CD8-positive, alpha-beta memory T cell (primary cell): Measurements from ENCODE around the gene TTC31. TPM values are rescaled to one million over a fixed set of nuclear protein-coding genes. Genes with fewer than 3 reads are reported as not detected.

Experiments used
- CTCF ChIA-PET: fragments of 350-600 bp; sonication (Branson Sonifier 250); formaldehyde crosslinking; loops from one replicate; lab custom pipeline; 2021; ENCODE audit warnings: antibody characterized with exemption; lab: Charles Lee
- POLR2A ChIA-PET: fragments of 350-600 bp; sonication (Branson Sonifier 250); formaldehyde crosslinking; loops from one replicate; lab custom pipeline; 2021; ENCODE audit warnings: antibody characterized with exemption; lab: Charles Lee
- DNase-seq, 5 donors: peaks; one replicate each; pipeline versions ENCODE4 v3.0.0 to v3.0.0-alpha.2; 2020 to 2022; ENCODE audit warnings: mixed read lengths in 1 of 5
- H3K27ac ChIP-seq: one replicate; pipeline ENCODE4 v1.7.0; 2013; ENCODE audit warnings: low read depth, mild to moderate bottlenecking, low read length, moderate library complexity
- H3K27me3 ChIP-seq: 2 replicates; pipeline ENCODE4 v1.7.0; 2013; ENCODE audit warnings: low read length, mild to moderate bottlenecking; ENCODE audit not compliant: insufficient read depth, poor library complexity, severe bottlenecking
- H3K36me3 ChIP-seq: 2 replicates; pipeline ENCODE4 v1.7.0; 2013; ENCODE audit warnings: mild to moderate bottlenecking, low read length, moderate library complexity; ENCODE audit not compliant: insufficient read depth
- H3K4me1 ChIP-seq: 2 replicates; pipeline ENCODE4 v1.7.0; 2013; ENCODE audit warnings: mild to moderate bottlenecking, low read length, moderate library complexity; ENCODE audit not compliant: insufficient read depth
- H3K4me3 ChIP-seq: 2 replicates; pipeline ENCODE4 v1.7.0; 2013; ENCODE audit warnings: mild to moderate bottlenecking, low read length
- H3K9me3 ChIP-seq: 2 replicates; pipeline ENCODE4 v1.7.0; 2013; ENCODE audit warnings: mild to moderate bottlenecking, low read length
- H3K27ac Mint-ChIP-seq, 8 donors: one replicate each; pipeline ENCODE4 v1.8.0; 2020 to 2021; ENCODE audit warnings: mixed read lengths in 8 of 8, mild to moderate bottlenecking in 6 of 8, inconsistent platforms in 3 of 8, moderate library complexity in 3 of 8
- H3K27me3 Mint-ChIP-seq, 2 donors: one replicate each; pipeline ENCODE4 v1.8.0; 2020 to 2021; ENCODE audit warnings: mixed read lengths in 2 of 2, mild to moderate bottlenecking in 1 of 2, moderate library complexity in 1 of 2
- H3K36me3 Mint-ChIP-seq, 3 donors: one replicate each; pipeline ENCODE4 v1.8.0; 2020 to 2021; ENCODE audit warnings: mixed read lengths in 3 of 3, inconsistent platforms in 1 of 3, mild to moderate bottlenecking in 1 of 3
- H3K4me1 Mint-ChIP-seq, 3 donors: one replicate each; pipeline ENCODE4 v1.8.0; 2020 to 2021; ENCODE audit warnings: mixed read lengths in 3 of 3, inconsistent platforms in 1 of 3, mild to moderate bottlenecking in 1 of 3
- H3K4me3 Mint-ChIP-seq, 7 donors: one replicate each; pipeline ENCODE4 v1.8.0; 2020 to 2021; ENCODE audit warnings: mixed read lengths in 7 of 7, mild to moderate bottlenecking in 6 of 7, moderate library complexity in 4 of 7, inconsistent platforms in 2 of 7
- H3K9me3 Mint-ChIP-seq, 5 donors: one replicate each; pipeline ENCODE4 v1.8.0; 2020 to 2022; ENCODE audit warnings: mixed read lengths in 5 of 5, mild to moderate bottlenecking in 3 of 5, moderate library complexity in 2 of 5, inconsistent platforms in 1 of 5
- polyA plus RNA-seq: library from polyadenylated mRNA; unstranded; fragments of 300-500 nt; fragmentation: Illumina TruSeq; gene quantifications from one replicate; pipeline ENCODE4 v1.2.3, GENCODE V29; 2021
- total RNA-seq, 2 experiments: library from RNA; stranded (reverse); gene quantifications; one replicate each; pipeline ENCODE4 v1.2.3, GENCODE V29; 2021

TTC31 gene
- total and polyA plus RNA-seq, 3 experiments from 2014 or later, result 20.5 to 28.0 (median 26.4) TPM

- POLR2A ChIA-PET, result interaction anchor here (0.7 kb wide), 1 partner anchor 35 kb away, joined by 7 read pairs; no protein-coding TSS in a partner anchor
- Mint-ChIP-seq H3K27ac (peak overlapping the region in 1 of 8 donors; percentile 31), H3K27me3 (peaks cover 37 to 47% of the 10 kb centered on the region in 2 donors), H3K9me3 (peaks cover 0 to 4% (median 0%) of the 10 kb centered on the region in 5 donors), H3K4me1 (peaks cover 30 to 50% (median 33%) of the 10 kb centered on the region in 3 donors), H3K36me3 (peaks cover 7 to 14% (median 7%) of the 10 kb centered on the region in 3 donors), H3K4me3 (peak overlapping the region in 2 of 7 donors; percentile 56 to 72)
- no peaks in the 10 kb centered on the region for H3K36me3 ChIP-seq
- no peaks in the 10 kb centered on the region for H3K9me3 ChIP-seq
- H3K27ac ChIP-seq, result no peak overlapping the region
- DNase-seq, result no peak
- H3K4me1 ChIP-seq, result peaks cover 42% of the 10 kb centered on the region
- H3K27me3 ChIP-seq, result peaks cover 34% of the 10 kb centered on the region
- no peak overlapping the region for H3K4me3 ChIP-seq
- CTCF ChIA-PET, result interaction anchor here (1.0 to 1.6 kb wide), 2 partner anchors 11 to 20 kb away, joined by 3 to 5 read pairs; no protein-coding TSS in a partner anchor
Measured at GRCh38 chr2:74511104-74511989, 28.5 kb downstream of the TTC31 start.

- Mint-ChIP-seq H3K4me3 (peak overlapping the region in 5 of 7 donors; percentile 41 to 80 (median 47)), H3K36me3 (peaks cover 0 to 2% (median 0%) of the 10 kb centered on the region in 3 donors), H3K27ac (peak overlapping the region in 1 of 8 donors; percentile 29), H3K4me1 (peaks cover 24 to 42% (median 25%) of the 10 kb centered on the region in 3 donors), H3K27me3 (peaks cover 46 to 59% of the 10 kb centered on the region in 2 donors), H3K9me3 (no peaks in the 10 kb centered on the region)
- no peaks in the 10 kb centered on the region for H3K9me3 ChIP-seq
- peaks cover 38% of the 10 kb centered on the region for H3K4me1 ChIP-seq
- POLR2A ChIA-PET, result interaction anchor here (0.6 to 1.5 kb wide), 2 partner anchors 9 to 16 kb away, joined by 3 to 7 read pairs; partner anchors contain the start of gene AUP1
- DNase-seq, result no peak
- H3K36me3 ChIP-seq, result no peaks in the 10 kb centered on the region
- H3K27ac ChIP-seq, result no peak overlapping the region
- H3K27me3 ChIP-seq, result peaks cover 49% of the 10 kb centered on the region
- CTCF ChIA-PET, result no interaction called here
- no peak overlapping the region for H3K4me3 ChIP-seq
Measured at GRCh38 chr2:74512744-74513604, 30.1 kb downstream of the TTC31 start.

- ChIA-PET CTCF (interaction anchor here (1.6 kb wide), 1 partner anchor 13 kb away, joined by 3 read pairs; no protein-coding TSS in a partner anchor), POLR2A (interaction anchor here (1.5 kb wide), 1 partner anchor 10 kb away, joined by 7 read pairs; no protein-coding TSS in a partner anchor)
- H3K36me3 Mint-ChIP-seq, result no peaks in the 10 kb centered on the region
- peak overlapping the region; percentile 41 to 82 (median 48) for H3K4me3 Mint-ChIP-seq
- peaks cover 17 to 34% (median 18%) of the 10 kb centered on the region in 3 donors for H3K4me1 Mint-ChIP-seq
- no peaks in the 10 kb centered on the region for H3K9me3 Mint-ChIP-seq
- H3K27ac Mint-ChIP-seq, result peak overlapping the region in 1 of 8 donors; percentile 29
- DNase-seq, result peak in 2 of 5 donors; percentile 7 to 25
- Histone ChIP-seq H3K4me1 (peaks cover 33% of the 10 kb centered on the region), H3K27ac (no peak overlapping the region), H3K27me3 (peaks cover 58% of the 10 kb centered on the region), H3K4me3 (no peak overlapping the region), H3K9me3 (no peaks in the 10 kb centered on the region), H3K36me3 (no peaks in the 10 kb centered on the region)
- H3K27me3 Mint-ChIP-seq, result peaks cover 51 to 67% of the 10 kb centered on the region in 2 donors
Measured at GRCh38 chr2:74513605-74514367, 30.9 kb downstream of the TTC31 start.

GRCh38 chr2:74514368-74515270, 31.7 kb downstream of the TTC31 start, which contains the start of gene TLX2:
TLX2 (plus strand) TSS chr2:74514450; CDS start chr2:74514807, 357 bp downstream.
- CTCF ChIA-PET, result interaction anchor here (1.6 kb wide), 1 partner anchor 14 kb away, joined by 3 read pairs; no protein-coding TSS in a partner anchor
- Mint-ChIP-seq H3K27me3 (peaks cover 60 to 74% of the 10 kb centered on the region in 2 donors), H3K9me3 (no peaks in the 10 kb centered on the region), H3K36me3 (no peaks in the 10 kb centered on the region), H3K4me3 (peak within 1 kb of the TSS; percentile 48 to 85 (median 68)), H3K4me1 (peaks cover 15 to 32% (median 18%) of the 10 kb centered on the region in 3 donors), H3K27ac (peak within 1 kb of the TSS in 1 of 8 donors; percentile 29)
- H3K27ac ChIP-seq, result no peak within 1 kb of the TSS
- H3K9me3 ChIP-seq, result no peaks in the 10 kb centered on the region
- peak in 1 of 5 donors; percentile 18 for DNase-seq
- peaks cover 33% of the 10 kb centered on the region for H3K4me1 ChIP-seq
- H3K36me3 ChIP-seq, result no peaks in the 10 kb centered on the region
- peaks cover 66% of the 10 kb centered on the region for H3K27me3 ChIP-seq
- no peak within 1 kb of the TSS for H3K4me3 ChIP-seq
- POLR2A ChIA-PET, result no interaction called here

DNA sequence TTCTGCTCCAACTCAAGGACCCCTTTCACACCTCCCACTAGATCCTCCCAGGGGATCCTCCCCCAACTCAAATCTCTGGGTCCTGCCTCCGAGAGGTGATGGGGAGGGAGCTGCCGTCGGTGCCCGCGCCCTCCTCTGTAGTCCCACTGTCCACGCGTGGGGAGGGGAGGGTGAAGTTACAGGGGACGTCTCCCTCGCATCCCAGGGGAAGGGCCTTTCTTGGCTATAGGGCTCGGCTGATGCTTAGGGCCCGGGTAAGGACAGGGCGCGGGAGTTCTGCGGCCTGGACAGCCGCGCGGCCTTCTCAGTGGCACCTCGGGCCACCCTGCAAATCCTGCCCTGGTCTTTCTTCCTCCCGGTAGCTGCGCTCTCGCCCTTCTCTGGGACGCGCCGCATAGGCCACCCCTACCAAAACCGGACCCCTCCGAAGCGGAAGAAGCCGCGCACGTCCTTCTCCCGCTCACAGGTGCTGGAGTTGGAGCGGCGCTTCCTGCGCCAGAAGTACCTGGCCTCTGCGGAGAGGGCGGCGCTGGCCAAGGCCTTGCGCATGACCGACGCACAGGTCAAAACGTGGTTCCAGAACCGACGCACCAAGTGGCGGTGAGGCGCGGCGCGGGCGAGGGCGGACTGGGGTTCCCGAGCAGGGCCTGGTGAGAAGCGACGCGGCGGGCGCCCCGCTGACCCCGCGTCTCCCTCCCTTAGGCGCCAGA, 32.5 kb downstream of the TTC31 start:
- no peak overlapping the region for H3K4me3 ChIP-seq
- peaks cover 33% of the 10 kb centered on the region for H3K4me1 ChIP-seq
- H3K27me3 Mint-ChIP-seq, result peaks cover 66 to 77% of the 10 kb centered on the region in 2 donors
- H3K27ac ChIP-seq, result no peak overlapping the region
- peak overlapping the region in 1 of 8 donors; percentile 47 for H3K27ac Mint-ChIP-seq
- H3K36me3 Mint-ChIP-seq, result no peaks in the 10 kb centered on the region
- no peaks in the 10 kb centered on the region for H3K9me3 Mint-ChIP-seq
- peaks cover 15 to 32% (median 18%) of the 10 kb centered on the region in 3 donors for H3K4me1 Mint-ChIP-seq
- peak in 1 of 5 donors; percentile 15 for DNase-seq
- ChIA-PET CTCF (interaction anchor here (1.6 kb wide), 1 partner anchor 15 kb away, joined by 3 read pairs; no protein-coding TSS in a partner anchor), POLR2A (interaction anchor here (1.0 kb wide), 1 partner anchor 9 kb away, joined by 3 read pairs; no protein-coding TSS in a partner anchor)
- no peaks in the 10 kb centered on the region for H3K9me3 ChIP-seq
- peaks cover 73% of the 10 kb centered on the region for H3K27me3 ChIP-seq
- H3K36me3 ChIP-seq, result no peaks in the 10 kb centered on the region
- H3K4me3 Mint-ChIP-seq, result peak overlapping the region in 6 of 7 donors; percentile 60 to 85 (median 70)
